ENCODE measurements around the gene GNA12.

GRCh38 chr7:2764621-2765020, 79.5 kb downstream of the GNA12 start:
- TF ChIP-seq CTCF (IDR thresholded peaks at IDR 0.05; ENCODE audit: low read depth, low read length, poor library complexity, severe bottlenecking) (no peak), EZH2phosphoT487 (IDR thresholded peaks at IDR 0.05; ENCODE audit: borderline replicate concordance, low read length) (no peak)
